ENCODE data around the gene DNAL1. TPM values are rescaled to one million over a fixed set of nuclear protein-coding genes. Genes with fewer than 3 reads are reported as not detected.

The DNAL1 gene
- total RNA-seq, 1 donor from 2014 or later, result 6.6 TPM

- intact Hi-C loops (cut with micrococcal nuclease), result no loop called here
These were observed 76.5 kb downstream of the DNAL1 start for GRCh38 chr14:73721101-73721821.

- intact Hi-C loops (cut with micrococcal nuclease), result no loop called here
These were observed 77.8 kb downstream of the DNAL1 start for GRCh38 chr14:73722581-73722980.

GRCh38 chr14:73723406-73723796, 78.6 kb downstream of the DNAL1 start:
- intact Hi-C loops (cut with micrococcal nuclease), result no loop called here

GRCh38 chr14:73723797-73724661, 79.2 kb downstream of the DNAL1 start:
- intact Hi-C loops (cut with micrococcal nuclease), result no loop called here

GRCh38 chr14:73724696-73725095, 79.9 kb downstream of the DNAL1 start:
- intact Hi-C loops (cut with micrococcal nuclease), result no loop called here

- intact Hi-C loops (cut with micrococcal nuclease), result no loop called here
These were observed 80.6 kb downstream of the DNAL1 start for GRCh38 chr14:73725116-73726024.

GRCh38 chr14:73726025-73726961, 81.5 kb downstream of the DNAL1 start:
- intact Hi-C loops (cut with micrococcal nuclease), result no loop called here

GRCh38 chr14:73727166-73727565, 82.4 kb downstream of the DNAL1 start:
- intact Hi-C loops (cut with micrococcal nuclease), result no loop called here

- intact Hi-C loops (cut with micrococcal nuclease), result loop anchor here (1.0 to 2.0 kb wide), 8 partner anchors 12 to 309 kb away; partner anchors contain the start of genes COQ6, FAM161B and ZNF410
These were observed 84.0 kb downstream of the DNAL1 start for GRCh38 chr14:73728717-73729330.

- intact Hi-C loops (cut with micrococcal nuclease), result loop anchor here (2.0 kb wide), 1 partner anchor 221 kb away; the partner anchor contains the start of genes COQ6 and FAM161B
These were observed 84.9 kb downstream of the DNAL1 start for GRCh38 chr14:73729556-73730265.

GRCh38 chr14:73731111-73731510, 86.3 kb downstream of the DNAL1 start:
- intact Hi-C loops (cut with micrococcal nuclease), result no loop called here

GRCh38 chr14:73732006-73732405, 87.2 kb downstream of the DNAL1 start:
- intact Hi-C loops (cut with micrococcal nuclease), result no loop called here

- intact Hi-C loops (cut with micrococcal nuclease), result no loop called here
These were observed 92.1 kb downstream of the DNAL1 start for GRCh38 chr14:73736842-73737241.

- intact Hi-C loops (cut with micrococcal nuclease), result no loop called here
These were observed 93.9 kb downstream of the DNAL1 start for GRCh38 chr14:73738518-73739173.

- intact Hi-C loops (cut with micrococcal nuclease), result no loop called here
These were observed 94.5 kb downstream of the DNAL1 start for GRCh38 chr14:73739174-73739898.

- intact Hi-C loops (cut with micrococcal nuclease), result loop anchor here (5.0 kb wide), 2 partner anchors 87 to 147 kb away; partner anchors contain the start of gene ZNF410
These were observed 95.3 kb downstream of the DNAL1 start for GRCh38 chr14:73739899-73740617.
